ENCODE results near the gene EFL1.

GRCh38 chr15:82297546-82297945 is 35.0 kb upstream of the EFL1 start:
- no peak for TF ChIP-seq POLR2A (IDR thresholded peaks at IDR 0.05; ENCODE audit: low read depth, low read length)
- no peak for TF ChIP-seq CTCF (conservative IDR thresholded peaks at IDR 0.05; ENCODE audit: low read depth, low read length)
- TF ChIP-seq MAZ (IDR thresholded peaks at IDR 0.05; ENCODE audit: borderline replicate concordance, low read depth, low read length), result no peak
- TF ChIP-seq RAD21 (IDR thresholded peaks at IDR 0.05; ENCODE audit: low read length), result no peak
- no peak for TF ChIP-seq SMC3 (IDR thresholded peaks at IDR 0.05; ENCODE audit: low read depth, low read length)
- TF ChIP-seq RFX5 (IDR thresholded peaks at IDR 0.05; ENCODE audit: low read depth, low read length), result no peak
- no peak for TF ChIP-seq USF2 (IDR thresholded peaks at IDR 0.05; ENCODE audit: low read depth, low read length)
- no peak for TF ChIP-seq CEBPB (IDR thresholded peaks at IDR 0.05; ENCODE audit: low read depth, low read length)
- TF ChIP-seq BHLHE40 (IDR thresholded peaks at IDR 0.05; ENCODE audit: low read depth, low read length), result no peak
- no peak for TF ChIP-seq FOS (IDR thresholded peaks at IDR 0.05; ENCODE audit: low read depth, low read length)
- TF ChIP-seq RCOR1 (IDR thresholded peaks at IDR 0.05; ENCODE audit: insufficient replicate concordance, low read length), result no peak
- TF ChIP-seq MAFK (IDR thresholded peaks at IDR 0.05; ENCODE audit: low read depth, low read length), result no peak
- TF ChIP-seq MXI1 (IDR thresholded peaks at IDR 0.05; ENCODE audit: borderline replicate concordance, low read depth, low read length), result no peak
- no peak for TF ChIP-seq CHD1 (IDR thresholded peaks at IDR 0.05; ENCODE audit: low read depth, low read length)
